Liver (tissue), 9 donors: ENCODE results near the gene SIMC1. TPM values are rescaled to one million over a fixed set of nuclear protein-coding genes. Genes with fewer than 3 reads are reported as not detected.
"Not testable (repeated sequence)": the region's sequence is repeated elsewhere in the genome, so short reads cannot be mapped to it uniquely, and the experiment has no call there.

Source experiments
- DNase-seq: peaks from one replicate; pipeline ENCODE4 v3.0.0-alpha.2; 2017; ENCODE audit warnings: low spot score
- H3K27ac ChIP-seq, 2 donors: one replicate each; pipeline ENCODE4 v1.7.0; 2013; ENCODE audit warnings: inconsistent platforms in 2 of 2, low read length in 2 of 2, control low read depth in 1 of 2, low read depth in 1 of 2, mild to moderate bottlenecking in 1 of 2
- H3K27me3 ChIP-seq, 4 donors: one replicate each; pipeline versions ENCODE4 v1.6.1 to v1.7.0; 2013; ENCODE audit warnings: low read length in 3 of 4, inconsistent platforms in 1 of 4, mild to moderate bottlenecking in 1 of 4, moderate library complexity in 1 of 4; ENCODE audit not compliant: control insufficient read depth in 4 of 4, insufficient read depth in 4 of 4
- H3K36me3 ChIP-seq, 4 donors: one replicate each; pipeline versions ENCODE4 v1.6.1 to v1.7.0; 2013; ENCODE audit warnings: low read length in 3 of 4, mild to moderate bottlenecking in 3 of 4, low read depth in 1 of 4, moderate library complexity in 1 of 4; ENCODE audit not compliant: control insufficient read depth in 4 of 4, insufficient read depth in 3 of 4
- H3K4me1 ChIP-seq, 4 donors: one replicate each; pipeline versions ENCODE4 v1.6.1 to v1.7.0; 2013; ENCODE audit warnings: low read length in 3 of 4, mild to moderate bottlenecking in 3 of 4, moderate library complexity in 1 of 4; ENCODE audit not compliant: control insufficient read depth in 4 of 4, insufficient read depth in 4 of 4
- H3K4me3 ChIP-seq, 3 donors: one replicate each; pipeline versions ENCODE4 v1.6.1 to v1.7.0; 2013; ENCODE audit warnings: low read length in 3 of 3, control low read depth in 1 of 3, low read depth in 1 of 3, mild to moderate bottlenecking in 1 of 3
- H3K9ac ChIP-seq, 2 donors: one replicate each; pipeline ENCODE4 v1.7.0; 2013; ENCODE audit warnings: low read length in 2 of 2, mild to moderate bottlenecking in 2 of 2, moderate library complexity in 2 of 2, control low read depth in 1 of 2, low read depth in 1 of 2
- H3K9me3 ChIP-seq, 4 donors: one replicate each; pipeline versions ENCODE4 v1.6.1 to v1.7.0; 2013; ENCODE audit warnings: low read length in 3 of 4; ENCODE audit not compliant: control insufficient read depth in 4 of 4
- CTCF ChIP-seq: fragments of 150-350 bp; IDR thresholded peaks from 2 replicates; pipeline ENCODE4 v1.5.1; 2017; ENCODE audit warnings: improper control_type of control experiment, low read depth, low read length; ENCODE audit not compliant: missing input control
- RAD21 ChIP-seq, 2 donors: IDR thresholded peaks; 2 replicates each; pipeline ENCODE4 v1.6.1; 2016; ENCODE audit warnings: antibody characterized with exemption in 2 of 2, mild to moderate bottlenecking in 2 of 2
- SP1 ChIP-seq: IDR thresholded peaks from 2 replicates; pipeline ENCODE4 v1.6.1; 2018; ENCODE audit warnings: antibody characterized with exemption, mild to moderate bottlenecking
- WGBS: extraction: QIAGEN DNeasy Blood & Tissue Kit; methylation state at CpG from one replicate; pipeline ENCODE4 v1.1.7; 2013; 5-methylcytosine and 5-hydroxymethylcytosine counted together
- polyA plus RNA-seq, 2 donors: library from polyadenylated mRNA; stranded (reverse) in 1 of 2; unstranded in 1 of 2; fragments of 200-250 nt in 1 of 2; fragments of >200 nt in 1 of 2; fragmentation: Nextera tagmentation in 1 of 2; extraction: Ambion mirVana in 1 of 2; gene quantifications; one replicate each; pipeline versions ENCODE4 v1.2.1 to v1.2.3, GENCODE V29; 2013 to 2015
- total RNA-seq, 2 donors: library from RNA; depleted of rRNA; stranded (reverse); fragments of >200 nt; gene quantifications; one replicate each; pipeline ENCODE4 v1.2.3, GENCODE V29; 2014
- donor health status: healthy.
- donor health status: healthy.
- donor health status: healthy.
- donor health status: healthy.
- donor health status: healthy.

SIMC1 gene
- total and polyA plus RNA-seq, 4 donors, result 2.5 to 8.9 (median 6.2) TPM

- H3K9me3 ChIP-seq, H3K36me3 ChIP-seq, H3K27me3 ChIP-seq, H3K4me3 ChIP-seq, DNase-seq, H3K27ac ChIP-seq, H3K9ac ChIP-seq, H3K4me1 ChIP-seq: not testable (repeated sequence)
- 90% methylated on average over 5 of the region's 5 CpGs for WGBS
- TF ChIP-seq SP1, result peak; percentile 10
Observed at GRCh38 chr5:176233253-176233652, 5.0 kb upstream of the SIMC1 start.

GRCh38 chr5:176235155-176235554 is 3.1 kb upstream of the SIMC1 start:
- 6% methylated on average over 1 of the region's 1 CpG for WGBS
- TF ChIP-seq CTCF (peak; percentile 29), RAD21 (IDR thresholded peaks at IDR 0.05) (peak; percentile 66 to 77)

GRCh38 chr5:176238645-176239283 is 540 bp downstream of the SIMC1 start:
- H3K9me3 ChIP-seq, H3K27me3 ChIP-seq, H3K36me3 ChIP-seq, H3K27ac ChIP-seq, H3K4me1 ChIP-seq, DNase-seq, H3K9ac ChIP-seq: not testable (repeated sequence)
- peak overlapping the region in 1 of 3 donors; percentile 60 for H3K4me3 ChIP-seq
- WGBS, result 0% methylated on average over 2 of the region's 59 CpGs

More at GRCh38 chr5:176235155-176235554, 3.1 kb upstream of the SIMC1 start:
- not testable (repeated sequence) for H3K9me3 ChIP-seq, H3K36me3 ChIP-seq, H3K9ac ChIP-seq, H3K4me3 ChIP-seq, H3K27ac ChIP-seq, DNase-seq, H3K27me3 ChIP-seq, H3K4me1 ChIP-seq

- H3K4me3 ChIP-seq, H3K36me3 ChIP-seq, H3K27ac ChIP-seq, H3K27me3 ChIP-seq, H3K4me1 ChIP-seq, H3K9ac ChIP-seq, H3K9me3 ChIP-seq, DNase-seq: not testable (repeated sequence)
- no CpG with 5 or more reads among the region's 10 CpGs for WGBS
Observed at GRCh38 chr5:176239304-176239703, 1.1 kb downstream of the SIMC1 start.

GRCh38 chr5:176244318-176244717 is 6.1 kb downstream of the SIMC1 start:
- not testable (repeated sequence) for DNase-seq, H3K4me3 ChIP-seq, H3K4me1 ChIP-seq, H3K9ac ChIP-seq, H3K27me3 ChIP-seq, H3K36me3 ChIP-seq, H3K27ac ChIP-seq, H3K9me3 ChIP-seq
- no CpG with 5 or more reads among the region's 2 CpGs for WGBS

- H3K9ac ChIP-seq, DNase-seq, H3K36me3 ChIP-seq, H3K9me3 ChIP-seq, H3K27ac ChIP-seq, H3K4me3 ChIP-seq, H3K4me1 ChIP-seq, H3K27me3 ChIP-seq: not testable (repeated sequence)
- WGBS, result 81% methylated on average over 4 of the region's 6 CpGs
Observed at GRCh38 chr5:176245074-176245473, 6.8 kb downstream of the SIMC1 start.

GRCh38 chr5:176245489-176245888 is 7.3 kb downstream of the SIMC1 start:
- not testable (repeated sequence) for H3K4me1 ChIP-seq, H3K9ac ChIP-seq, H3K9me3 ChIP-seq, H3K27me3 ChIP-seq, H3K27ac ChIP-seq, H3K36me3 ChIP-seq, H3K4me3 ChIP-seq, DNase-seq
- 75% methylated on average over 4 of the region's 5 CpGs for WGBS

- not testable (repeated sequence) for H3K27me3 ChIP-seq, H3K27ac ChIP-seq, H3K4me1 ChIP-seq, H3K9me3 ChIP-seq, H3K9ac ChIP-seq, H3K36me3 ChIP-seq, H3K4me3 ChIP-seq, DNase-seq
- 97% methylated on average over 2 of the region's 2 CpGs for WGBS
Observed at GRCh38 chr5:176250691-176251090, 12.5 kb downstream of the SIMC1 start.
